G401.6 (cell line): Measurements from ENCODE around the gene MRPL41.
"Not testable (repeated sequence)": the region's sequence is repeated elsewhere in the genome, so short reads cannot be mapped to it uniquely, and the experiment has no call there.

Experiments used
- FAIRE-seq: peaks from 2 replicates; lab custom pipeline; 2012; peaks lifted over from hg19 to GRCh38; lab: Jason Lieb, UNC

Gene MRPL41

DNA sequence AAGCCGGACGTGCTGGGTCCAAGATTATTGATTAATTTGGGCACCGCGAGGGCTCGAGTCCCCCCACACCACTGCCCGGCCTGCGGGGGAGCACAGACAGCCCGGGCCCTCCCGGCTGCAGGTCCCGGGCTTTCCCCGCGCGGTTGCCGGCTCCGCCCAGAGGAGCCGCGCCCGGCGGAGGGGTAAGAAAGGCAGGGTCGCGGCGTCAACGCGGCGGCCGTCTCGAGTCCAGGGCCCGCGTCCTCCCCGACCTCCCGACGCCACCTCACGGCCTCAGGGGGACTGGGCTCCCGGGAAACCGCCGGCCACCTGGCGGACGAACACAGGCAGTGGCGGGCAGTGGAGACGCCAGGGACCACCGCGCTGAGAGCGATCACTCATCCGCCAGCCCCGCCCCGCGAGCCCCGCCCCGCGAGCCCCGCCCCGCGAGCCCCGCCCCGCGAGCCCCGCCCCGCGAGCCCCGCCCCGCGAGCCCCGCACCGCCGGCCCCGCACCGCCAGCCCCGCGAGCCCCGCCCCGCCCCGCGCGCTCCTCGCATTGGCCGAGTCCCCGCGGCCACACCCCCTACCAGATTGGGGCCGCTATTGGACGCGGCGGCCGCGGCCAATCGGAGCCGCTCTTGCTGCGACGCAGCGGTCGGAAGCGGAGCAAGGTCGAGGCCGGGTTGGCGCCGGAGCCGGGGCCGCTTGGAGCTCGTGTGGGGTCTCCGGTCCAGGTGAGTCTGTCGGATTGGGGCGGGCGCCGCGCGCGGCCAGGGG lies at the start of gene MRPL41:
Gene MRPL41, plus strand, starts transcription at position 616 of the 758 bp plus-strand sequence. CDS start 203 bp downstream, outside the sequence.
- FAIRE-seq, result no peak

DNA sequence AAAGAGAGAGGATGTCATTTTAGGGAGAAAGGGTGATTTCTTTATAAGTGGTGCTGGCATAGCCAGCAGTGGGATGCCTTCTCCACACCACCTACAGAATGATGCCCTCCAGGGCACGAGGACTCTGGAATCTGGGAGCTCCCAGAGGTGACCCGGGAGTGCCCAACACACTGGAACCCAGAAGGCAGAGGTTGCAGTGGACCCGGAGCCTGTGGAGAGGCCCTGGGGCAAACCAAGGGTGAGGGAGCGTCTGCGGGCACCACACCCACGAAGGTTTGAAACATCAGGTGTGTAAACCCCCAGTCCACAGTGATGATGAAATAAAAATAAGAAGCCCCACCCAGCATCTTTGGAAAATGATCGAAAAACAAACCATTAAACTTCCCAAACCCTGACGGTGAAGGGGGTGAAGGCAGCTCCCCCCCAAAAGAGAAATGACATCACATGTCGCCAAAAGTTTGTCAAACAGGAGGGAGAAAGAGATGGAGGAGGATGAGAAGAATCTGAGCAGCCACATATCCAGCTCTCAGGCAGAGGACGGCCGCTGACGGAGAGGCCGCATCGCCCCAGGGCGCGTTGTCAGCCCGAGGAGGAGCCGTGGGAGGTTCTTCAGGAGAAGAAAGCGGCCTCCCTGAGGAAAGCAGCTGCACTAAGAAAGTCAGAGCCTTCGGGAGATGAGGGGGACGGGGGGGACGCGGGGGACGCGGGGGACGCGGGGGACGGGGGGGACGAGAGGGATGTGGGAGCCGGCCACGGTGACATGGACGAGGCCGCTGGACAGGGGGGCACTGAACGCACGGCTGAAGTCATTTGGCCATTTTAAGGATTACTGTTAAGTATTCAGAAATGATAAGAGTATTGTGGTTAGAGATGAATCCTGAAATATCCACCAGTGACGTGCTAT lies 49.4 kb upstream of the MRPL41 start:
- no peak for FAIRE-seq

DNA sequence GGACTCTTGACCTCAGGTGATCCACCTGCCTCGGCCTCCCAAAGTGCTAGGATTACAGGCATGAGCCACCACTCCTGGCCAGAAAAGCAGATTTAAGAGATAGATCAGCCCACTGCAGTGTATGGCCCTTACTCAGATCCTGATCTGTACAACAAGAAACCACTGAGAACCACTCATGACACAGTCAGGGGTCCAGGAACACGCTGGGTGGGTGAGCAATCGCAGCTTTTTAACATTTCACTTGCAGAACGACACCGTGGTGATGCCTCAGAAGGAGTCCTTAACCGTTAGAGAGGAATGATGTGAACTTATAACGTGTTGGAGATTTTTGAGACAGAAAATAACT lies 47.3 kb upstream of the MRPL41 start:
- no peak for FAIRE-seq

DNA sequence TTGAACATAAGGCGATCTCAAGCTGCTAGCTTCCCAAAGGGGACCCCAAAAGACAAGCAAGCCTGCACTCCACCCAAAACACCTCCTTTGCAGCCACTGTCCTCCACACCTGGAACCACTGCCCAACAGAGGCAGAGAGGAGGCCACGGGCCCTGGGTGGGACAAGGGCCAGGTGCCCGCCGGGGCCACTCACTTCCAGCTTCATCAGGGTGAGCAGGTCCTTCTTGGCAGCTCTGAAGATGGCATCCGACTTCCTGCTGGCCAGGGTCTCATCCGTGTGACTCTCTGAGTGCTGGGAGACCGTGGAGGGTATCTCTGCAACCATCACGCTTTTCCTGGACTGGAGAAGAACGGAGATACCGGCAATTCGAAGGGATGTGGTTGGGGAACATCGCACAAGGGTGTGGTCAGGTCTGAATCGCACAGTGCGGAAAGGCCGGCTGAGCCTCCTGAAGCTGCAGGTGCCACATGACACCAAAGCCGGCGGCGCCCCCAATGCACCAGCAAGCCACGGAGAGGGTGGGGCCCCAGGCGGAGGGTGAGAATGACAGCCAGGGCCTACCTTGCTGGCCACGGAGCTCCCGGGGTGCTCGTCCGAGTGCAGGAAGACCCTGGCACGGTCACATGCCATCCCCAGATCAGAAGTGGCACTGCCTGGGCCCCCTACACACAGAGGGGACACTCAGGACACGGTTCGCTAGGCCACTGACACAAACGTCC lies 46.1 kb upstream of the MRPL41 start:
- no peak for FAIRE-seq

DNA sequence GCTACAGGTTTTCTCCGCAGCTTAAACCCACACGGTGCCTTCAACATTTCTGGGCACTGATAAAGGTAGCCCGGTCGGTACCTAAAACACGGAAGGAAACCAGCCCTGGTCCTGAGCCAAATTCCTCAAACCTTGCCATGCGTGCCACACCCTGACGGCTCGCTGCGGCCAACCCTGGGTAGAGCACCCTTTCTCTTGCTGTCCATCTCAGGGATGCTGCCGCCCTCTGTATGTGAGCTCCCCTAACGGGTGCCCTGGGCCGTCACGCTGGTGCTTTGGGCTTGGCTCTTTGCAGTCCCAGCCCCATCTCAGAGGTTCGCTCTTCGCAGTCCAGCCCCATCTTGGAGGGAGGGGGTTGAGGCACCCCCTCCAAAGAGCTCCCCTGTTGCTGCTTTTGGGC lies 45.4 kb upstream of the MRPL41 start:
- FAIRE-seq, result no peak

DNA sequence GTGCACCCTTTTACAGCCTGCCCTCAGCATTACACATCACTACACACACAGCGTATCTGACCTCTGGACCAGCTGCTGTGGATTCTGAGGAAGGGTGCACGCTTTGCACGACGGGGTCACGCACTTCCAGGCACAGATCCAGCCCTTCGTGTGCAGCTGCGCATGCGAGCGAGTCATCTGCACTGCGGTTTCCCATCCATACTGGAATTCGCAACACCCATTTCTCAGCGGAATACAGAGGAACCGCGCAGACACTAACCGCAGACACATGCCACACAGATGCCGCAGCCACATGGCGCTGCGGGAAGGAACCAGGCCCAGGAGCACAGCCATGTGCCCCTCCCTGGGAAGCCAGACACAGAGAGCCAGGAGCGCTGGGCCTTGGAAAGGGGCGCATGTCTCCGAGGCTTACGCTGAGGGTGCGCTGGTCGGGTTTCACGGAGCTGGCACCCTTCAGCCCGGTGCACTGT lies 44.9 kb upstream of the MRPL41 start:
- FAIRE-seq, result no peak

DNA sequence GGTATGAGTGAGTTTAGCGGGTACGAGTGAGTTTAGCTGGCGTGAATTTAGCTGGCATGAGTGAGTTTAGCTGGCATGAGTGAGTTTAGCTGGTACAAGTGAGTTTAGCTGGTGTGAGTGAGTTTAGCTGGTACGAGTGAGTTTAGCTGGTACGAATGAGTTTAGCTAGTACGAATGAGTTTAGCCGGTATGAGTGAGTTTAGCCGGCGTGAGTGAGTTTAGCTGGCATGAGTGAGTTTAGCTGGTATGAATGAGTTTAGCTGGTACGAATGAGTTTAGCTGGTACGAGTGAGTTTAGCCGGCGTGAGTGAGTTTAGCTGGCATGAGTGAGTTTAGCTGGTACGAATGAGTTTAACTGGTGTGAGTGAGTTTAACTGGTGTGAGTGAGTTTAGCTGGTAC lies 42.5 kb upstream of the MRPL41 start:
- FAIRE-seq, result no peak

DNA sequence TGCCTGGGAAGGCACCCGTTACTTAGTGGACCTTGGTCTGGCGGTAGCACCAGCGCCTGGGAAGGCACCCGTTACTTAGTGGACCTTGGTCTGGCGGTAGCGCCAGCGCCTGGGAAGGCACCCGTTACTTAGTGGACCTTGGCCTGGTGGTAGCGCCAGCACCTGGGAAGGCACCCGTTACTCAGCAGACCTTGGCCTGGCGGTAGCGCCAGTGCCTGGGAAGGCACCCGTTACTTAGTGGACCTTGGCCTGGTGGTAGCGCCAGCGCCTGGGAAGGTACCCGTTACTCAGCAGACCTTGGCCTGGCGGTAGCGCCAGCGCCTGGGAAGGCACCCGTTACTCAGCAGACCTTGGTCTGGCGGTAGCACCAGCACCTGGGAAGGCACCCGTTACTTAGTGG lies 40.6 kb upstream of the MRPL41 start:
- not testable (repeated sequence) for FAIRE-seq

DNA sequence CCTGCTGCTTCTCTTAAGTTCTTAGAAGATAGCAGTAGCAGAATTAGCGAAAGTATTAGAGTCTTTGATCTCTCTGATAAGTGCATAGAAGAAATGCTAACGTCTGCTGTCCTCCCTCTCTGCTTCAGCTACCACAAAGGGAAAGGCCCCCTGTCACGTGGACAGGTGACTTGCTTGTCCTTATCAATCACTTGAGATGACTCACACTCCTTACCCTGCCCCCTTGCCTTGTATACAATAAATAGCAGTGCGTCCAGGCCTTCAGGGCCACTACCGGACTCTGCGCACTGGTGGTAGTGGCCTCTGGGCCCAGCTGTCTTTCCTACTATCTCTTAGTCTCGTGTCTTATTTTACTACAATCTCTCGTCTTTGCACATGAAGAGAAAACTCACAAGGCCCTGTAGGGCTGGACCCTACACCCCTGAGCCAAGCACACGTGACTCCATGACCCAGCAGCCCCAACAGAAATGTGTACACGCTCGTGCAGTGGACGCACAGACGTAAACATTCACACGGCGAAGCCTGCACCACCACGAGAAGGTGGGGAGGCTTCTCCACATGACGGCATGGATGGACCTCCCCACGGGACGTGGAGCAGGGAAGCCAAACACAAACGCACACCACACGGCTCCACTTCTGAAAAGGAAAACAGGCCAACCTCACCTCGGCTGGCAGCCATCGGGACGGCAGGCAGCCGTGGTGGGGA lies 39.8 kb upstream of the MRPL41 start:
- FAIRE-seq, result no peak

DNA sequence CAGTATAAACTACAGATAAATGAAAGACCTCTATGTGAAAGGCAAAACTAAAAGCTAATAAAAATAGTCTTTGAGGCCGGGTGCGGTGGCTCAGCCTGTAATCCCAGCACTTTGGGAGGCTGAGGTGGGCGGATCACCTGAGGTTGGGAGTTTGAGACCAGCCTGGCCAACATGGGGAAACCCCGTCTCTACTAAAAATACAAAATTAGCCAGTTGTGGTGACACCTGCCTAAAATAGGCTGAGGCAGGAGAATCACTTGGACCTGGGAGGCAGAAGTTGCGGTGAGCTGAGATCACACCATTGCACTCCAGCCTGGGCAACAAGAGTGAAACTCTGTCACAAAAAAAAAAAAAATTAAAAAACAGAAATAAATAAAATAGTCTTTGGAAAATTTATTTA lies 38.5 kb upstream of the MRPL41 start:
- FAIRE-seq, result not testable (repeated sequence)

DNA sequence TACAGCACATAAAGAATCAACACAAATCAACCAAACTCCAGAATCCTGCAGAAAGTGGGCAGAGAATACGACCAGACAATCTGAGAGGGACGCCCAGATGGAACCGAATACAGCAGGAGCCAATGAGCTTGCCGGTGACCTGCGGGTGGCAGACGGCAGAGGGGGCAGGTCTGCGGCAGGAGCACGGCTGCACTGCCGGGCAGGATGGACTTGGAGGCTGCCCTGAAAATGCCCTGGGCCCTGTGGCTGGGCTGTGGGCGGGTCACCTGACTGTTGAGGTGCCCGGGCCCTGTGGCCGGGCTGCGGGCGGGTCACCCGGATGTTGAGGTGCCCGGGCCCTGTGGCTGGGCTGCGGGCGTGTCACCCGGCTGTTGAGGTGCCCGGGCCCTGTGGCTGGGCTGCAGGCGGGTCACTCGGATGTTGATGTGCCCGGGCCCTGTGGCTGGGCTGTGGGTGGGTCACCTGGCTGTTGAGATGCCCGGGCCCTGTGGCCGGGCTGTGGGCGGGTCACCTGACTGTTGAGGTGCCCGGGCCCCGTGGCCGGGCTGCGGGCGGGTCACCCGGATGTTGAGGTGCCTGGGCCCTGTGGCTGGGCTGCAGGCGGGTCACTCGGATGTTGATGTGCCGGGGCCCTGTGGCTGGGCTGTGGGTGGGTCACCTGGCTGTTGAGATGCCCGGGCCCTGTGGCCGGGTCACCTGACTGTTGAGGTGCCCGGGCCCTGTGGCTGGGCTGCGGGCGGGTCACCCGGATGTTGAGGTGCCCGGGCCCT lies 37.7 kb upstream of the MRPL41 start:
- FAIRE-seq, result not testable (repeated sequence)

DNA sequence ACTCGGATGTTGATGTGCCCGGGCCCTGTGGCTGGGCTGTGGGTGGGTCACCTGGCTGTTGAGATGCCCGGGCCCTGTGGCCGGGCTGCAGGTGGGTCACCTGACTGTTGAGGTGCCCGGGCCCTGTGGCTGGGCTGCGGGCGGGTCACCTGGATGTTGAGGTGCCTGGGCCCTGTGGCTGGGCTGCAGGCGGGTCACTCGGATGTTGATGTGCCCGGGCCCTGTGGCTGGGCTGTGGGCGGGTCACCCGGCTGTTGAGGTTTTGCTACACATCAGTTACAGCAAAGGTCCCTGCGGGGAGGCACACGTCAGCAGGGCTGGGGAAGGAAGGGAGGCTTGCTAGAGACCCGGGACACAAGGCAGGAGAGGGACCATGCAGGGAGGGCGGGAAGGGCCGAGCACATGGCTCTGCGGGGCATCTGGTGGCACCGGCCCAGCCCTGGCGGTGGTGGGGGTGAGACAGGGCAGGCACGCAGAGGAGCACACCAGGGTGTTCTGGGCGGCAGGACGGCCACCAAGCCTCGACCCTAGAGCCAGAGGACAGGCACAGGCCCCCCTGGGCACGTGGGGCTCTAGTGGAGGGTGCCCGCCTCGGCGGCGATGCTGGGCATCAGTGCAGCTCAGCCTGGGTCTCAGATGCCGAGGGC lies 36.9 kb upstream of the MRPL41 start:
- FAIRE-seq, result no peak

DNA sequence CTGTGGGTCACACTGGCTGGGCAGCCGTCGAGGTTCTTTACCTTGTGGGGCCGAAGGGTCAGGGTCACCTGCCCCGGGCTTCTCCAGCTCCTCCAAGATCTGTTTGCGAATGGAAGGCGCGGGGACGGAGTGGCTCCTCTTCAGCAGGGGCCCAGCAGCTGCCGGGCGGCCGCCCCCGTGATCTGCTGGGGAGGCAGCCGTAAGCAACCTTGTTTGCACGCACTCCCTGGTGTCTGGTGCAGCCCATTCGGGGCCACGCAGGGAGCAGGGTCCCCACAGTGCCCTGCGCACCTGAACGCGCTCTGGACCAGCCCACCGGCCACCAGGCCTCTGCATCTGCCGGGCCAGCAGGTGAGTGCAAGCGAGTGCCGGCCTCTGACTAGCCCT lies 36.3 kb upstream of the MRPL41 start:
- no peak for FAIRE-seq

DNA sequence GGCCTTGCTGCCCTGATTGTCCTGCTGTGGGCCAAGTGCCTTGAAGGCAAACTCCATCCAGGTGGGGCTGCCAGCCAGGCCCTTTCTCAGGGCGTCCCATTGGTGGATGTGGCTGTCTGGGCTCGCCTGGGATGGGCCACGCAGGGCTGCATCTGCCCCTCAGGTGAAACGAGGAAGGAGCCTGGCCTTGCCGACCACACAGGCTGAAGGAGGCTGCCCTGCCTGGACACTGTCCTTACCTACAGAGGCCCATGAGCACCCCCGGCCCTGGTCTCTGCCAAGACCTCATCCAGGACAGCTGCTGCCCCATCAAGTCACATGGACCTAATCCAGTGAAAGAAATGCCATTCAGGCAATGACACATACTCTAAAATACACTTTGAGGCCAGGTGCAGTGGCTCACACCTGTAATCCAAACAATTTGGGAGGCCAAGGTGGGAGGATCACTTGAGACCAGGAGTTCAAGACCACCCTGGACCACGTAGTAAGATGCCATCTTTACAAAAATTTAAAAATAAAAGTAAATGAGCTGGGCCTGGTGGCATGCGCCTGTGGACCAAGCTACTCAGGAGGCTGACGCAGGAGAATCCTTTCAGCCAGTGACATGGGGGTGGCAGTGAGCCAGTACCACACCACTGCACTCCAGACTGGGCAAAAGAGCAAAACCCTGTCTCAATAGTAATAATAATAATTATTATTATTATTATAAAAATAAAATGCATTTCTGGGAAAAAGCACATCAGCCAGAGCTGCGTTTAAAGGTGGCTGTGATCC lies 35.3 kb upstream of the MRPL41 start:
- FAIRE-seq, result no peak

DNA sequence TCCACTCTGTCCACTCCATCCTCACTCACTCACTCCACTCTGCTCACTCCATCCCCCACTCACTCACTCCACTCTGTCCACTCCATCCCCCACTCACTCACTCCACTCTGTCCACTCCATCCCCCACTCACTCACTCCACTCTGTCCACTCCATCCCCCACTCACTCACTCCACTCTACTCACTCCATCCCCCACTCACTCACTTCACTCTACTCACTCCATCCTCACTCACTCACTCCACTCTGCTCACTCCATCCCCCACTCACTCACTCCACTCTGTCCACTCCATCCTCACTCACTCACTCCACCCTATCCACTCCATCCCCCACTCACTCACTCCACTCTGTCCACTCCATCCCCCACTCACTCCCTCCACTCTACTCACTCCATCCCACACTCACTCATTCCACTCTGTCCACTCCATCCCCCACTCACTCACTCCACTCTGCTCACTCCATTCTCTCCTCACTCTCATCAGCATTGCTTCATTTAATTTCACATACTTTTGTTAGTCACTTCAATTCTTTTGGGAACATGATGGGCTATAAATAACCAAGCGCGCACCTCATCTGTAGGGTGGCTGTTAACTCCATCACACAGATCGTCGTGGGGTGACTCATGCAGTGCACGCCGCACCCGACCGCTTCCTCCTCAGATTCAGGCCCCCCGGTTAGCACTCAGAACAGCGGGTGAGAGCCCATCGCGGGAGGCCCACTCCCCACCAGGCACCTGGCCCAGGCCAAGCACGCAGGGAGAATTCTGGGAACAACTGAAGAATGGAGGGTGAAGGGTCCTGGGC lies 32.8 kb upstream of the MRPL41 start:
- not testable (repeated sequence) for FAIRE-seq

DNA sequence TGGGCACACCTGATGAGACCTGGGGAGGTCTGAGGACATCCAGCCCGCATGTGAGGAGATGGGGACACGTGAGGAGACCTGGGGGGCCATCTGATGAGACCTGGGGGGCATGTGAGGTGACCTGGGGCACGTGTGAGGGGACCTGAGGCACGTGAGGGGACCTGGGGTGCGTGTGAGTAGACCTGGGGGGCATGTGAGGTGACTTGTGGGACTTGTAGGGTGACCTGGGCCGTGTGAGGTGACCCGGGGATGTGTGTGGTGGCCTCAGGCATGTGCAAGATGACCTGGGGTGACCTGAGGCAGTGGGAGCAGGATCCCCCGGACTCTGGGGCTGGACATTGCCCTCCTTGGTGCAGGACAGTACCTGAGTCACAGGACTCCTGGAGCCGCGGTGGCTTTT lies 32.1 kb upstream of the MRPL41 start:
- no peak for FAIRE-seq

DNA sequence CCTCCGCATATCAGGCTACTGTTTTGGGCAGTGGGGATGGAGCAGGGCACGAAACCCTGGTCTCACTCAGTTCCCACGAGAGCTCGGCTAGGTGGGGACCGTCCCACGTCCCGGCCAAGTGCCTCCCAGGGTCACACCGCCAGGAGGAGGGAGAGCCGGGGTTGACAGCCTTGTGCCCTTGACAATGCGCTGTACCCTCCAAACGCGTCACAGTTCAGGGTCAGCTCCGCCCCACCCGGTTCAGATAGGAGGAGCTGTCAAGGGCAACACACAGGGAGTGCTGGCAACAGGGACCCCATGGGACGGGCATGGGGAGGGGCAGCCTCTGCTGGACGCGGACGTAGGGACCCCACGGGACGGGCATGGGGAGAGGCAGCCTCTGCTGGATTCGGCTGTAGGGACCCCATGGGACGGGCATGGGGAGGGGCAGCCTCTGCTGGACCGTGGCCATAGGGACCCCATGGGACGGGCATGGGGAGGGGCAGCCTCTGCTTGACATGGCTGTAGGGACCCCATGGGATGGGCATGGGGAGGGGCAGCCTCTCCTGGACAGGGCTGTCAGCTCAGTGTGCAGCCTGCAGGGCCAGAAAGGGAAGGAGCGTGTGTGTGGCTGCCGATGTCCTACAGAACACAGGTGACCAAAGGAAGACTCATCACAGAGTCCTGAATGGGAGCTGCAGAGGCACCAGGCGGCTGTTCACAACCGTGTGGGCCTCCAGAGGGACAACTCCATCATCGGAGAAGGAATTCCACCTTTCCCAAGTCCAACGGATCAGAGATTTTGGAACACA lies 30.9 kb upstream of the MRPL41 start:
- FAIRE-seq, result no peak

DNA sequence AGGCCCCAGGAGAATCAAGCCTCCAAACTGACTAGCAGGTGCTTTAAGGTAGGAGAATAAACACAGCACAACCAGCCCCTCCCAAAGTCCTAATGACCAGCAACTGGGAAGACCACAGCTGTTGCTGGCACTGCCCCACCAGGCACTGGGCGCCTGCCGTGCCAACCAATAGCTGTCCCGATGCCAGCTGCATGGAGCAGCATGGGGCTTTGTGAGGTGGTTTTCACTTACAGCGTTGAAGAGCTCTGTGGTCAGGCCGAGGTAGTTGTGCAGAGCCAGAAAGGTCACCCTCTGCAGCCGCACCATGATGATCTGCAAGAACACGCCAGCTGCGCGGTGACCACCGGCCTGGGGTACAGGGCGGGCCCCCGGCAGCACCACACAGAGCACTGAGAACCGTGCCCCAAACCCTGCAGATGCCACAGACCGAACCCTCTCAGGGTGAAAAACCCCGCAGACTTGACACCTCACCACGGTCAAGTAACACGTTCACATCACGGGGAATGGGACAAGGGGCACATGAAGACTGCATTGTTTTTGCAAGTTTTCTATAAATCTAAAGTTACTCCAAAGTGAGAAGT lies 30.2 kb upstream of the MRPL41 start:
- no peak for FAIRE-seq
